GM23338 (cell line): ENCODE data around the gene SLC25A36.

Source experiments
- CREB1 ChIP-seq: fragments of 250-450 bp; sonication (Bioruptor Pico); IDR thresholded peaks from 2 replicates; pipeline ENCODE4 v1.5.0; 2020; ENCODE audit warnings: low read depth, mild to moderate bottlenecking, moderate library complexity
- EZH2 ChIP-seq: fragments of 200-600 bp; sonication (generic); IDR thresholded peaks from one replicate; pipeline ENCODE4 v1.8.0; 2017; ENCODE audit warnings: antibody characterized with exemption, mild to moderate bottlenecking, low read depth; ENCODE audit not compliant: unreplicated experiment
- EZH2phosphoT487 ChIP-seq: fragments of 200-600 bp; sonication (generic); IDR thresholded peaks from one replicate; pipeline ENCODE4 v1.8.1; 2018; ENCODE audit warnings: antibody characterized with exemption; ENCODE audit not compliant: unreplicated experiment
- JUNB ChIP-seq: IDR thresholded peaks from one replicate; pipeline ENCODE4 v1.6.1; 2016; ENCODE audit warnings: antibody characterized with exemption; ENCODE audit not compliant: unreplicated experiment
- POLR2AphosphoS5 ChIP-seq: IDR thresholded peaks from 2 replicates; pipeline ENCODE4 v1.6.1; 2016; ENCODE audit warnings: antibody characterized with exemption, low read depth
- STAT1 ChIP-seq: IDR thresholded peaks from one replicate; pipeline ENCODE4 v1.6.1; 2016; ENCODE audit warnings: antibody characterized with exemption; ENCODE audit not compliant: unreplicated experiment
- ZNF114 ChIP-seq: fragments of 250-450 bp; sonication (Bioruptor Pico); IDR thresholded peaks from 2 replicates; pipeline ENCODE4 v1.5.0; 2020; ENCODE audit warnings: mild to moderate bottlenecking, moderate library complexity
- ZNF331 ChIP-seq: fragments of 250-450 bp; sonication (Bioruptor Pico); IDR thresholded peaks from 2 replicates; pipeline ENCODE4 v1.5.0; 2020; ENCODE audit warnings: low read depth, mild to moderate bottlenecking, moderate library complexity
- TF ChIP-seq, protein P1 (sequence below), 2 experiments: fragments of 200-600 bp in 1 of 2; sonication (generic) in 1 of 2; conservative IDR thresholded peaks; 2 replicates each; pipeline versions ENCODE4 v1.5.1 to v1.6.1; 2016 to 2017; ENCODE audit warnings: antibody characterized with exemption in 2 of 2, low read depth in 2 of 2, mild to moderate bottlenecking in 2 of 2, moderate library complexity in 1 of 2
- TF ChIP-seq, protein P2 (sequence below): IDR thresholded peaks from one replicate; pipeline ENCODE4 v1.6.1; 2018; ENCODE audit warnings: antibody characterized with exemption; ENCODE audit not compliant: unreplicated experiment

DNA sequence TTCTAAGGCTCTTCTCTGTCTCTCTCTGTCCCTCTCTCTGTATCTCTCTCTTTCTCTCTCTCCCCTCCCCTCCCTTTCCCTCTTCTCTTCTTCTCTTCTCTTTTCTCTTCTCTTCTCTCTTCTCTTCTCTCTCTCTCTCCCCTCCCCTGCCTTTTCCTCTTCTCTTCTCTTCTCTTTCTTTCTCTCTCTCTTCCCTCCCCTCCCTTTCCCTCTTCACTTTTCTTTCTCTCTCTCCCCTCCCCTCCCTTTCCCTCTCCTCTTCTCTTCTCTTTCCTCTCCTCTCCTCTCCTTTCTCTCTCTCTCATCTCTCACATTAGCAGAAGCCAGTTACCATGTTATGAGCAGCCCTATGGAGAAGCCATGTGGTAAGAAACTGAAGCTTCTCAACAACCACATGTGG is 25.0 kb upstream of the SLC25A36 start:
- TF ChIP-seq, protein P1, sequence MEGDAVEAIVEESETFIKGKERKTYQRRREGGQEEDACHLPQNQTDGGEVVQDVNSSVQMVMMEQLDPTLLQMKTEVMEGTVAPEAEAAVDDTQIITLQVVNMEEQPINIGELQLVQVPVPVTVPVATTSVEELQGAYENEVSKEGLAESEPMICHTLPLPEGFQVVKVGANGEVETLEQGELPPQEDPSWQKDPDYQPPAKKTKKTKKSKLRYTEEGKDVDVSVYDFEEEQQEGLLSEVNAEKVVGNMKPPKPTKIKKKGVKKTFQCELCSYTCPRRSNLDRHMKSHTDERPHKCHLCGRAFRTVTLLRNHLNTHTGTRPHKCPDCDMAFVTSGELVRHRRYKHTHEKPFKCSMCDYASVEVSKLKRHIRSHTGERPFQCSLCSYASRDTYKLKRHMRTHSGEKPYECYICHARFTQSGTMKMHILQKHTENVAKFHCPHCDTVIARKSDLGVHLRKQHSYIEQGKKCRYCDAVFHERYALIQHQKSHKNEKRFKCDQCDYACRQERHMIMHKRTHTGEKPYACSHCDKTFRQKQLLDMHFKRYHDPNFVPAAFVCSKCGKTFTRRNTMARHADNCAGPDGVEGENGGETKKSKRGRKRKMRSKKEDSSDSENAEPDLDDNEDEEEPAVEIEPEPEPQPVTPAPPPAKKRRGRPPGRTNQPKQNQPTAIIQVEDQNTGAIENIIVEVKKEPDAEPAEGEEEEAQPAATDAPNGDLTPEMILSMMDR (conservative IDR thresholded peaks at IDR 0.05; ENCODE audit: low read depth in 2 of 2) = no peak
- TF ChIP-seq POLR2AphosphoS5 = no peak
- no peak for TF ChIP-seq EZH2
- no peak for TF ChIP-seq ZNF114 (CRISPR knock-in tag)
- no peak for TF ChIP-seq CREB1 (CRISPR knock-in tag)
- TF ChIP-seq ZNF331 (CRISPR knock-in tag) = no peak
- TF ChIP-seq, protein P2, sequence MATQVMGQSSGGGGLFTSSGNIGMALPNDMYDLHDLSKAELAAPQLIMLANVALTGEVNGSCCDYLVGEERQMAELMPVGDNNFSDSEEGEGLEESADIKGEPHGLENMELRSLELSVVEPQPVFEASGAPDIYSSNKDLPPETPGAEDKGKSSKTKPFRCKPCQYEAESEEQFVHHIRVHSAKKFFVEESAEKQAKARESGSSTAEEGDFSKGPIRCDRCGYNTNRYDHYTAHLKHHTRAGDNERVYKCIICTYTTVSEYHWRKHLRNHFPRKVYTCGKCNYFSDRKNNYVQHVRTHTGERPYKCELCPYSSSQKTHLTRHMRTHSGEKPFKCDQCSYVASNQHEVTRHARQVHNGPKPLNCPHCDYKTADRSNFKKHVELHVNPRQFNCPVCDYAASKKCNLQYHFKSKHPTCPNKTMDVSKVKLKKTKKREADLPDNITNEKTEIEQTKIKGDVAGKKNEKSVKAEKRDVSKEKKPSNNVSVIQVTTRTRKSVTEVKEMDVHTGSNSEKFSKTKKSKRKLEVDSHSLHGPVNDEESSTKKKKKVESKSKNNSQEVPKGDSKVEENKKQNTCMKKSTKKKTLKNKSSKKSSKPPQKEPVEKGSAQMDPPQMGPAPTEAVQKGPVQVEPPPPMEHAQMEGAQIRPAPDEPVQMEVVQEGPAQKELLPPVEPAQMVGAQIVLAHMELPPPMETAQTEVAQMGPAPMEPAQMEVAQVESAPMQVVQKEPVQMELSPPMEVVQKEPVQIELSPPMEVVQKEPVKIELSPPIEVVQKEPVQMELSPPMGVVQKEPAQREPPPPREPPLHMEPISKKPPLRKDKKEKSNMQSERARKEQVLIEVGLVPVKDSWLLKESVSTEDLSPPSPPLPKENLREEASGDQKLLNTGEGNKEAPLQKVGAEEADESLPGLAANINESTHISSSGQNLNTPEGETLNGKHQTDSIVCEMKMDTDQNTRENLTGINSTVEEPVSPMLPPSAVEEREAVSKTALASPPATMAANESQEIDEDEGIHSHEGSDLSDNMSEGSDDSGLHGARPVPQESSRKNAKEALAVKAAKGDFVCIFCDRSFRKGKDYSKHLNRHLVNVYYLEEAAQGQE = no peak
- TF ChIP-seq EZH2phosphoT487 = no peak
- no peak for TF ChIP-seq STAT1
- no peak for TF ChIP-seq JUNB
